H9 (cell line): ENCODE measurements around the gene MYLK. TPM values are rescaled to one million over a fixed set of nuclear protein-coding genes. Genes with fewer than 3 reads are reported as not detected.

ENCODE experiments used
- DNase-seq: peaks from one replicate; pipeline ENCODE4 v3.0.0-alpha.2; 2017
- H2AFZ ChIP-seq: one replicate; pipeline ENCODE4 v1.6.1; 2013; ENCODE audit warnings: mild to moderate bottlenecking, low read length, control low read depth, moderate library complexity
- H2AK5ac ChIP-seq: 2 replicates; pipeline ENCODE4 v1.6.1; 2013; ENCODE audit warnings: low read length, control low read depth, mixed read lengths; ENCODE audit not compliant: insufficient read length
- H2BK120ac ChIP-seq: one replicate; pipeline ENCODE4 v1.6.1; 2013; ENCODE audit warnings: low read depth, mild to moderate bottlenecking, low read length, control low read depth, inconsistent platforms; ENCODE audit not compliant: poor library complexity, severe bottlenecking
- H2BK12ac ChIP-seq: 2 replicates; pipeline ENCODE4 v1.6.1; 2013; ENCODE audit warnings: low read length, control low read depth, mixed read lengths, low read depth; ENCODE audit not compliant: insufficient read length
- H2BK15ac ChIP-seq: 2 replicates; pipeline ENCODE4 v1.6.1; 2013; ENCODE audit warnings: low read depth, low read length, control low read depth
- H2BK20ac ChIP-seq: one replicate; pipeline ENCODE4 v1.6.1; 2013; ENCODE audit warnings: low read depth, mild to moderate bottlenecking, low read length, control low read depth, inconsistent platforms; ENCODE audit not compliant: poor library complexity, severe bottlenecking
- H2BK5ac ChIP-seq: 2 replicates; pipeline ENCODE4 v1.6.1; 2013; ENCODE audit warnings: low read length, control low read depth, mixed read lengths; ENCODE audit not compliant: insufficient read length
- H3K14ac ChIP-seq: 2 replicates; pipeline ENCODE4 v1.6.1; 2013; ENCODE audit warnings: low read length, control low read depth; ENCODE audit not compliant: insufficient read depth
- H3K18ac ChIP-seq: 2 replicates; pipeline ENCODE4 v1.6.1; 2013; ENCODE audit warnings: low read depth, mild to moderate bottlenecking, mixed read lengths, low read length, control low read depth; ENCODE audit not compliant: insufficient read length
- H3K23ac ChIP-seq: 2 replicates; pipeline ENCODE4 v1.6.1; 2013; ENCODE audit warnings: low read length, control low read depth, mixed read lengths, low read depth; ENCODE audit not compliant: insufficient read length
- H3K23me2 ChIP-seq: 2 replicates; pipeline ENCODE4 v1.6.1; 2013; ENCODE audit warnings: low read depth, mild to moderate bottlenecking, mixed read lengths, low read length, control low read depth; ENCODE audit not compliant: insufficient read length, poor library complexity, severe bottlenecking
- H3K27ac ChIP-seq: 2 replicates; pipeline ENCODE4 v1.5.1; 2013; ENCODE audit warnings: low read length, control low read depth, mixed read lengths, low read depth; ENCODE audit not compliant: insufficient read length
- H3K27me3 ChIP-seq: 2 replicates; pipeline ENCODE4 v1.6.1; 2013; ENCODE audit warnings: low read length, control low read depth, inconsistent platforms; ENCODE audit not compliant: insufficient read depth
- H3K4ac ChIP-seq: 2 replicates; pipeline ENCODE4 v1.6.1; 2013; ENCODE audit warnings: low read depth, mild to moderate bottlenecking, control low read depth, inconsistent platforms, low read length, moderate library complexity
- H3K4me1 ChIP-seq: 2 replicates; pipeline ENCODE4 v1.6.1; 2013; ENCODE audit warnings: low read length, control low read depth, inconsistent platforms; ENCODE audit not compliant: insufficient read depth
- H3K4me2 ChIP-seq: 2 replicates; pipeline ENCODE4 v1.6.1; 2013; ENCODE audit warnings: low read length, control low read depth, mixed read lengths; ENCODE audit not compliant: insufficient read length, insufficient read depth
- H3K56ac ChIP-seq: 2 replicates; pipeline ENCODE4 v1.6.1; 2013; ENCODE audit warnings: low read depth, mild to moderate bottlenecking, mixed read lengths, low read length, control low read depth; ENCODE audit not compliant: insufficient read length
- H3K79me1 ChIP-seq: 2 replicates; pipeline ENCODE4 v1.6.1; 2013; ENCODE audit warnings: low read depth, mild to moderate bottlenecking, moderate library complexity, low read length, control low read depth, inconsistent platforms; ENCODE audit not compliant: insufficient read depth, poor library complexity, severe bottlenecking
- H3K79me2 ChIP-seq: 2 replicates; pipeline ENCODE4 v1.6.1; 2013; ENCODE audit warnings: low read length, control low read depth, inconsistent platforms; ENCODE audit not compliant: insufficient read depth
- H3K9ac ChIP-seq: 2 replicates; pipeline ENCODE4 v1.6.1; 2013; ENCODE audit warnings: low read length, control low read depth, mixed read lengths; ENCODE audit not compliant: insufficient read length; ENCODE audit errors: extremely low read depth
- H3K9me3 ChIP-seq: one replicate; pipeline ENCODE4 v1.6.1; 2013; ENCODE audit warnings: low read depth, low read length, inconsistent platforms; ENCODE audit not compliant: control insufficient read depth
- H3T11ph ChIP-seq: one replicate; pipeline ENCODE4 v1.6.1; 2013; ENCODE audit warnings: mild to moderate bottlenecking, low read length, control low read depth, inconsistent platforms
- H4K20me1 ChIP-seq: one replicate; pipeline ENCODE4 v1.6.1; 2013; ENCODE audit not compliant: control insufficient read depth, insufficient read length, insufficient read depth
- H4K5ac ChIP-seq: 2 replicates; pipeline ENCODE4 v1.6.1; 2013; ENCODE audit warnings: low read depth, mild to moderate bottlenecking, mixed read lengths, low read length, control low read depth; ENCODE audit not compliant: insufficient read length
- H4K8ac ChIP-seq: replicated peaks from 2 replicates; pipeline ENCODE4 v1.6.1; 2013; ENCODE audit warnings: low read length, control low read depth, mixed read lengths, low read depth; ENCODE audit not compliant: insufficient read length
- H4K91ac ChIP-seq: 2 replicates; pipeline ENCODE4 v1.6.1; 2013; ENCODE audit warnings: low read depth, mild to moderate bottlenecking, moderate library complexity, mixed read lengths, low read length, control low read depth; ENCODE audit not compliant: insufficient read length
- H3K27ac Mint-ChIP-seq, 3 experiments: 2 replicates in 2 of 3; 3 replicates in 1 of 3; pipeline ENCODE4 v1.8.0; 2020 to 2021; ENCODE audit warnings: mixed read lengths in 3 of 3, mild to moderate bottlenecking in 1 of 3, moderate library complexity in 1 of 3
- H3K27me3 Mint-ChIP-seq: 2 replicates; pipeline ENCODE4 v1.8.0; 2021; ENCODE audit warnings: low read depth, mild to moderate bottlenecking, moderate library complexity, mixed read lengths
- H3K36me3 Mint-ChIP-seq, 3 experiments: 2 replicates in 2 of 3; 3 replicates in 1 of 3; pipeline ENCODE4 v1.8.0; 2020 to 2021; ENCODE audit warnings: low read depth in 3 of 3, mixed read lengths in 3 of 3; ENCODE audit not compliant: insufficient read depth in 1 of 3
- H3K4me1 Mint-ChIP-seq, 2 experiments: 2 replicates each; pipeline ENCODE4 v1.8.0; 2020; ENCODE audit warnings: mixed read lengths in 2 of 2
- H3K4me3 Mint-ChIP-seq, 2 experiments: 2 replicates in 1 of 2; 3 replicates in 1 of 2; pipeline ENCODE4 v1.8.0; 2020 to 2021; ENCODE audit warnings: mild to moderate bottlenecking in 2 of 2, mixed read lengths in 2 of 2, moderate library complexity in 1 of 2
- H3K9me3 Mint-ChIP-seq, 2 experiments: 2 replicates in 1 of 2; 3 replicates in 1 of 2; pipeline ENCODE4 v1.8.0; 2020; ENCODE audit warnings: mild to moderate bottlenecking in 2 of 2, mixed read lengths in 2 of 2, moderate library complexity in 1 of 2
- CTCF ChIP-seq: fragments of 200-600 bp; sonication (generic); conservative IDR thresholded peaks from 3 replicates; pipeline ENCODE4 v1.8.0; 2021; ENCODE audit warnings: antibody characterized with exemption, mild to moderate bottlenecking
- WGBS: extraction: QIAGEN DNeasy Blood & Tissue Kit; methylation state at CpG from one replicate; pipeline ENCODE4 v1.1.7; 2013; ENCODE audit warnings: missing lambda C conversion rate, low lambda C conversion rate, mixed read lengths; ENCODE audit not compliant: insufficient read length; ENCODE audit errors: extremely low coverage; 5-methylcytosine and 5-hydroxymethylcytosine counted together
- total RNA-seq: library from RNA; stranded (reverse); gene quantifications from 2 replicates; pipeline ENCODE4 v1.2.1, GENCODE V29; 2021

The MYLK gene
- total RNA-seq, 1 experiment from 2014 or later, result 10.1 TPM

GRCh38 chr3:123679712-123680386, 204.3 kb downstream of the MYLK start:
- H3K9me3 Mint-ChIP-seq, result no peaks in the 10 kb centered on the region
- Histone ChIP-seq H3K27ac (no peak overlapping the region), H3K27me3 (no peaks in the 10 kb centered on the region)

More at GRCh38 chr3:123679712-123680386, 204.3 kb downstream of the MYLK start:
- H3K4me1 Mint-ChIP-seq, result 0 out of 4 replicates have a peak, but pooled peaks cover 0 to 2% of the 10 kb centered on the region in 2 experiments
- peak overlapping the region in 1 of 3 experiments; percentile 45; a peak in 1 of 7 replicates for H3K27ac Mint-ChIP-seq
- Histone ChIP-seq H3K14ac (no peak overlapping the region; the same call in 1 of the 2 replicates), H3K4me1 (no peaks in the 10 kb centered on the region), H2BK5ac (no peak overlapping the region), H2AK5ac (no peak overlapping the region), H3K9me3 (no peaks in the 10 kb centered on the region), H4K20me1 (no peaks in the 10 kb centered on the region), H3K56ac (no peak overlapping the region), H3K9ac (no peak overlapping the region), H3K79me2 (no peaks in the 10 kb centered on the region), H2BK15ac (no peak overlapping the region), H2AFZ (no peak overlapping the region), H3K23ac (no peak overlapping the region), H4K91ac (no peak overlapping the region), H3K18ac (no peak overlapping the region), H3K23me2 (no peaks in the 10 kb centered on the region), H3T11ph (no peak overlapping the region), H2BK20ac (no peak overlapping the region), H3K79me1 (no peaks in the 10 kb centered on the region), H4K5ac (no peak overlapping the region), H3K4me2 (no peak overlapping the region), H4K8ac (no peak overlapping the region), H2BK12ac (no peak overlapping the region), H3K4ac (no peak overlapping the region), H2BK120ac (no peak overlapping the region)
- peaks cover 1% of the 10 kb centered on the region; the same call in 1 of the 2 replicates for H3K27me3 Mint-ChIP-seq
- no peak for TF ChIP-seq CTCF
- no CpG with 5 or more reads among the region's 8 CpGs for WGBS
- DNase-seq, result no peak
- peaks cover 3 to 9% (median 3%) of the 10 kb centered on the region in 3 experiments; a peak in 1 of 7 replicates for H3K36me3 Mint-ChIP-seq
- no peak overlapping the region for H3K4me3 Mint-ChIP-seq
